H1 (cell line): ENCODE measurements around the gene NCK1. TPM values are rescaled to one million over a fixed set of nuclear protein-coding genes. Genes with fewer than 3 reads are reported as not detected.

Experiments
- CBX5 ChIP-seq: fragments of 300-800, 300-1000 bp; sonication (generic); IDR thresholded peaks from 2 replicates; pipeline ENCODE4 v1.7.1; 2016; ENCODE audit warnings: antibody characterized with exemption, low read length, low read depth
- CHD1 ChIP-seq: IDR thresholded peaks from 2 replicates; pipeline ENCODE4 v1.6.1; 2012; ENCODE audit warnings: low read depth, low read length, improper control_type of control experiment
- JUND ChIP-seq: IDR thresholded peaks from 2 replicates; pipeline ENCODE4 v1.6.1; 2011; ENCODE audit warnings: mild to moderate bottlenecking, improper control_type of control experiment, low read length
- POU5F1 ChIP-seq: IDR thresholded peaks from 2 replicates; pipeline ENCODE4 v1.6.1; 2011; ENCODE audit warnings: low read depth, mild to moderate bottlenecking, low read length, moderate library complexity
- SUZ12 ChIP-seq: fragments of 200-600 bp; sonication (generic); IDR thresholded peaks from 2 replicates; pipeline ENCODE4 v1.6.1; 2012; ENCODE audit warnings: mild to moderate bottlenecking, inconsistent platforms, low read length, moderate library complexity, mixed read lengths
- polyA plus RNA-seq, 7 experiments: library from polyadenylated mRNA; depleted of rRNA in 3 of 7; stranded (reverse) in 5 of 7; unstranded in 2 of 7; fragments of >200 nt in 5 of 7; fragments of 200-250 nt in 2 of 7; gene quantifications; 1 replicate in 5 of 7; 2 replicates in 1 of 7; 4 replicates in 1 of 7; pipeline versions ENCODE4 v1.2.1 to v1.2.3, GENCODE V29; 2011 to 2013; ENCODE audit warnings: missing spikeins in 2 of 7, mixed read lengths in 2 of 7
- total RNA-seq: library from RNA; stranded (reverse); fragmentation: NEBNext Ultra II Directional; extraction: Animal tissue kit (Norgen Biotek cat#: 25700); gene quantifications from 2 replicates; pipeline ENCODE4 v1.2.1, GENCODE V29; 2021

The NCK1 gene
- total and polyA plus RNA-seq, 2 of the 8 experiments (the other 6 are each of a cell fraction or from before 2014, with no cell fraction given), result 10.0 to 28.5 TPM

DNA sequence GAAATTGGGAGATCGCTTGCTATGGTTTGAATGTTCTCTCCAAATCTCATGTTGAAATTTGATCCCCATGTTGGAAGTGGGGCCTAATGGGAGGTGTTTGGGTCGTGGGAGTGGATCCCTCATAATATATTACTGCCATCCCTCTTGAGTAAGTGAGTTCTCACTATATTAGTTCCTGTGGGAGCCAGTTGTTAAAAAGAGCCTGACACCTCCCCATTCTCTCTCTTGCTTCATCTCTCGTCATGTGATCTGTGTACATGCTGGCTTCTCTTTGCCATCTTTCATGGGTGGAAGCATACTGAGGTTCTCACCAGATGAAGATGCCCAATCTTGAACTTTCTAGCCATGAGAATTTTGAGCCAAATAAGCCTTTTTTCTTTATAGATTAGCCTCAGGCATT lies 52.7 kb downstream of the NCK1 start (continued):
- TF ChIP-seq CBX5 (no peak), CHD1 (no peak), SUZ12 (no peak), JUND (no peak), POU5F1 (no peak)
- TF ChIP-seq, all 59 proteins: peak for 0
